Esophagus squamous epithelium (tissue), 4 donors: ENCODE results near the gene ID2.

Experiments used
- POLR2A ChIP-seq, 4 donors: fragments of 450-650 bp; IDR thresholded peaks; one replicate each; pipeline ENCODE4 v1.6.1; 2017; ENCODE audit warnings: antibody characterized with exemption in 4 of 4, mild to moderate bottlenecking in 4 of 4, moderate library complexity in 3 of 4
- TF ChIP-seq, protein P1 (sequence below), 6 experiments: fragments of 450-650 bp in 4 of 6; fragments of 200-600 bp in 2 of 6; sonication (generic) in 2 of 6; IDR thresholded peaks; one replicate each; pipeline ENCODE4 v1.5.1; 2016 to 2019; ENCODE audit warnings: antibody characterized with exemption in 6 of 6, mild to moderate bottlenecking in 4 of 6, moderate library complexity in 4 of 6

DNA sequence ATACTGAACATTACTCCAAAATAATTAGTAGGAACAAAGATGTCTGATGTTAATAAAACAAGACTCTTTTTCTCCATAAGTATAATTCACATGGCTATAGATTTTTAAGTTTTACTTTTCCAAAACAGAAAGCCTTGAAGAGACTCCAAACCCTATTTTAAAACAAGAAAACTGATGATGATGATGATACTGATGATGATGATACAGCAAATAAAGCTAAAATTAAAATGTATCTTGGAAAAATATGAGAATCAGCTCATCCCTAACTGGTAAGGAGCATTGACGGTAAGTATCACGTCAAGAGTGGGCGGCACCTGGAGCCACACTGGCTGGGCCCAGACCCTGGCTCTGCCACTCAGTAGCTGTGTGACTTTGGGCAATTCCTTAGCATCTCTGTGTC lies 39.6 kb downstream of the ID2 start:
- TF ChIP-seq, protein P1, sequence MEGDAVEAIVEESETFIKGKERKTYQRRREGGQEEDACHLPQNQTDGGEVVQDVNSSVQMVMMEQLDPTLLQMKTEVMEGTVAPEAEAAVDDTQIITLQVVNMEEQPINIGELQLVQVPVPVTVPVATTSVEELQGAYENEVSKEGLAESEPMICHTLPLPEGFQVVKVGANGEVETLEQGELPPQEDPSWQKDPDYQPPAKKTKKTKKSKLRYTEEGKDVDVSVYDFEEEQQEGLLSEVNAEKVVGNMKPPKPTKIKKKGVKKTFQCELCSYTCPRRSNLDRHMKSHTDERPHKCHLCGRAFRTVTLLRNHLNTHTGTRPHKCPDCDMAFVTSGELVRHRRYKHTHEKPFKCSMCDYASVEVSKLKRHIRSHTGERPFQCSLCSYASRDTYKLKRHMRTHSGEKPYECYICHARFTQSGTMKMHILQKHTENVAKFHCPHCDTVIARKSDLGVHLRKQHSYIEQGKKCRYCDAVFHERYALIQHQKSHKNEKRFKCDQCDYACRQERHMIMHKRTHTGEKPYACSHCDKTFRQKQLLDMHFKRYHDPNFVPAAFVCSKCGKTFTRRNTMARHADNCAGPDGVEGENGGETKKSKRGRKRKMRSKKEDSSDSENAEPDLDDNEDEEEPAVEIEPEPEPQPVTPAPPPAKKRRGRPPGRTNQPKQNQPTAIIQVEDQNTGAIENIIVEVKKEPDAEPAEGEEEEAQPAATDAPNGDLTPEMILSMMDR (IDR thresholded peaks at IDR 0.05) = no peak
- TF ChIP-seq POLR2A (IDR thresholded peaks at IDR 0.05) = no peak
